Sigmoid colon (tissue), 7 donors: Measurements from ENCODE around the gene TMEM219. TPM values are rescaled to one million over a fixed set of nuclear protein-coding genes. Genes with fewer than 3 reads are reported as not detected.

Experiments
- DNase-seq: peaks from one replicate; pipeline ENCODE4 v3.0.0-alpha.2; 2019
- H3K27ac ChIP-seq, 4 donors: fragments of 200-600 bp; sonication (generic); one replicate each; pipeline ENCODE4 v1.5.1; 2016 to 2019; ENCODE audit warnings: mild to moderate bottlenecking in 1 of 4
- H3K27me3 ChIP-seq, 3 donors: fragments of 200-600 bp; sonication (generic); one replicate each; pipeline ENCODE4 v1.5.1; 2019; ENCODE audit warnings: mild to moderate bottlenecking in 1 of 3
- H3K36me3 ChIP-seq, 4 donors: fragments of 200-600 bp; sonication (generic); one replicate each; pipeline ENCODE4 v1.5.1; 2016 to 2019
- H3K4me1 ChIP-seq, 4 donors: fragments of 200-600 bp; sonication (generic); one replicate each; pipeline ENCODE4 v1.5.1; 2017 to 2019
- H3K4me3 ChIP-seq, 4 donors: fragments of 200-600 bp; sonication (generic); one replicate each; pipeline ENCODE4 v1.5.1; 2017 to 2019; ENCODE audit warnings: mild to moderate bottlenecking in 2 of 4, moderate library complexity in 1 of 4
- H3K9me3 ChIP-seq, 4 donors: fragments of 200-600 bp in 3 of 4; sonication (generic) in 3 of 4; one replicate each; pipeline versions ENCODE4 v1.5.1 to v1.6.1; 2013 to 2019
- EP300 ChIP-seq, 4 donors: sonication (generic); formaldehyde crosslinking; IDR thresholded peaks; one replicate each; pipeline ENCODE4 v1.6.1; 2017; ENCODE audit warnings: antibody characterized with exemption in 4 of 4
- POLR2A ChIP-seq, 2 donors: fragments of 450-650 bp; IDR thresholded peaks; one replicate each; pipeline ENCODE4 v1.6.1; 2016; ENCODE audit warnings: antibody characterized with exemption in 2 of 2, mild to moderate bottlenecking in 2 of 2, moderate library complexity in 2 of 2
- POLR2AphosphoS5 ChIP-seq, 4 donors: sonication (generic); formaldehyde crosslinking; IDR thresholded peaks; one replicate each; pipeline ENCODE4 v1.6.1; 2017; ENCODE audit warnings: antibody characterized with exemption in 4 of 4
- WGBS, 2 donors: extraction: QIAGEN DNeasy Blood & Tissue Kit; methylation state at CpG; one replicate each; pipeline ENCODE4 v1.1.7; 2013; 5-methylcytosine and 5-hydroxymethylcytosine counted together
- intact Hi-C: fragments of 100-400 bp; cut with DNase I; formaldehyde crosslinking; loops from one replicate; pipeline ENCODE4 v1.15.1; 2023
- polyA plus RNA-seq, 3 donors: library from polyadenylated mRNA; stranded (reverse); fragments of 200-250 nt; gene quantifications; one replicate each; pipeline ENCODE4 v1.2.3, GENCODE V29; 2013
- total RNA-seq, 4 donors: library from RNA; depleted of rRNA; stranded (reverse); fragments of >200 nt; gene quantifications; one replicate each; pipeline ENCODE4 v1.1.0, GENCODE V29; 2016
- TF ChIP-seq, protein P1 (sequence below), 4 experiments: fragments of 450-650 bp in 3 of 4; fragments of 200-600 bp in 1 of 4; IDR thresholded peaks; one replicate each; pipeline ENCODE4 v1.5.1; 2016 to 2019; ENCODE audit warnings: antibody characterized with exemption in 4 of 4, mild to moderate bottlenecking in 3 of 4, moderate library complexity in 2 of 4
- donor health status: healthy with polysubstance abuse.
- donor health status: Bipolar disorder and iron deficiency.
- donor health status: healthy.

TMEM219 gene
- total and polyA plus RNA-seq, 7 donors: 103 to 314 (median 136) TPM

DNA sequence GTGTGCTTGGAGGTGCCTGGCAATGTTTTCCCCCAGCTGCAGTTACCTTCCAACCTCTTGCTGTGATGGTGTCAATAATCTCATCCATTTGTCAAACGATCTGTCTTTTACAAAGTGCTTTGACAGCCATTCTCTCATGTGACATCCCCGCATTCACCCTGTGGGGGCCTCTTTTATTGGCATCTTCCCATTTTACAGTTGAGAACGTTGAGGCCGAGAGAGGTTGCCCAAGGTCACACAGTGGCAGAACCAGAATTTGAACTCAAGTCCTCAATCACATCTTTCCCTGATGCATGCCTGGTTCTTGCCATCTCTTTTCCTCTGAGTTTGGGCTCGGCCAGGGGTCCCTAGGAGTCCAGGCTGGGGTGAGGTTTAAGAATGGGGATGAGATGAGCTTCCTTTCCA lies 13.3 kb downstream of the TMEM219 start:
- intact Hi-C loops: no loop called here
- 67% methylated on average over 5 of the region's 5 CpGs for WGBS, 2 donors
- H3K36me3 ChIP-seq: peaks cover 18 to 41% (median 26%) of the 10 kb centered on the region in 4 donors
- TF ChIP-seq POLR2AphosphoS5 (IDR thresholded peaks at IDR 0.05): no peak
- TF ChIP-seq POLR2A (IDR thresholded peaks at IDR 0.05): no peak
- TF ChIP-seq EP300 (IDR thresholded peaks at IDR 0.05): no peak
- TF ChIP-seq, protein P1, sequence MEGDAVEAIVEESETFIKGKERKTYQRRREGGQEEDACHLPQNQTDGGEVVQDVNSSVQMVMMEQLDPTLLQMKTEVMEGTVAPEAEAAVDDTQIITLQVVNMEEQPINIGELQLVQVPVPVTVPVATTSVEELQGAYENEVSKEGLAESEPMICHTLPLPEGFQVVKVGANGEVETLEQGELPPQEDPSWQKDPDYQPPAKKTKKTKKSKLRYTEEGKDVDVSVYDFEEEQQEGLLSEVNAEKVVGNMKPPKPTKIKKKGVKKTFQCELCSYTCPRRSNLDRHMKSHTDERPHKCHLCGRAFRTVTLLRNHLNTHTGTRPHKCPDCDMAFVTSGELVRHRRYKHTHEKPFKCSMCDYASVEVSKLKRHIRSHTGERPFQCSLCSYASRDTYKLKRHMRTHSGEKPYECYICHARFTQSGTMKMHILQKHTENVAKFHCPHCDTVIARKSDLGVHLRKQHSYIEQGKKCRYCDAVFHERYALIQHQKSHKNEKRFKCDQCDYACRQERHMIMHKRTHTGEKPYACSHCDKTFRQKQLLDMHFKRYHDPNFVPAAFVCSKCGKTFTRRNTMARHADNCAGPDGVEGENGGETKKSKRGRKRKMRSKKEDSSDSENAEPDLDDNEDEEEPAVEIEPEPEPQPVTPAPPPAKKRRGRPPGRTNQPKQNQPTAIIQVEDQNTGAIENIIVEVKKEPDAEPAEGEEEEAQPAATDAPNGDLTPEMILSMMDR (IDR thresholded peaks at IDR 0.05): no peak
- no peak for DNase-seq
- H3K9me3 ChIP-seq: no peaks in the 10 kb centered on the region
- peaks cover 0 to 35% (median 32%) of the 10 kb centered on the region in 4 donors for H3K4me1 ChIP-seq
- H3K27ac ChIP-seq: peak overlapping the region; percentile 21 to 93 (median 92)
- no peaks in the 10 kb centered on the region for H3K27me3 ChIP-seq
- peak overlapping the region; percentile 81 to 86 (median 84) for H3K4me3 ChIP-seq

DNA sequence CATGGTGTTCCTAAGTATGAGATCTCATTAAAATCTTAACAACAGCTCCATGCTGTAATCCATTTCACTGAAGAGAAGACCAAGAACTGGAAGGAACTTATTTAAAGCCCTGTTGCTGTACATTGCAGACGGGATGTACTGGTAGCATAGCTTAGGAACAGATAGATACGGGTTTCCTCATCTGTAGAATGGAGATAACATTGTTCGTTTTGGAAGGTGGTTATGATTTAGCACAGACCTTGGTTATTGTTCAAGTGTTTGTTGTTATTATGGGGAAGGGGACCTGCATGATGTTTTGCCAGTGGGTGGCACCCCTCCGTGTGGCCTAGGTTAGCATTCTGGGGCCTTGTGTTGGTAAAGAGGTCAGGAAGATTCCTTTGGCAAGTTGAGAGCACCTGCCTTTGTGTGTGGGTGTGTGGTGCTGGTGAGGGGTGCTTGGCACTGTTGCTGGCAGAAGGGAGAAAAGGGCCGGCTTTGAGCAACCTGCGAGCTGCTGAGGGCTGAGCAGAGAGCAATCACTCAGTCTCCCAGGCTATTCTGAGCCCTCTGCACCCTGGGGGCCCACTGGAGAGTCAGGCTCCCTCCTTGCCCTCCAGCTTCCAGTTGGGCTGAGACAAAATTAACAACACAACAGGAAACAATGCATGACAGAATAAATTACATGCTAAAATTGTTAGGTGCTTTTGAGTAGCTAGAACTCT lies 14.1 kb downstream of the TMEM219 start:
- Histone ChIP-seq H3K27ac (peak overlapping the region; percentile 1 to 93 (median 56)), H3K4me3 (peak overlapping the region in 2 of 4 donors; percentile 82 to 86), H3K4me1 (peaks cover 0 to 35% (median 32%) of the 10 kb centered on the region in 4 donors), H3K9me3 (no peaks in the 10 kb centered on the region), H3K36me3 (peaks cover 18 to 44% (median 34%) of the 10 kb centered on the region in 4 donors), H3K27me3 (no peaks in the 10 kb centered on the region)
- intact Hi-C loops: no loop called here
- TF ChIP-seq POLR2A (IDR thresholded peaks at IDR 0.05) (no peak), EP300 (IDR thresholded peaks at IDR 0.05) (no peak), POLR2AphosphoS5 (IDR thresholded peaks at IDR 0.05) (no peak)
- TF ChIP-seq, protein P1 (IDR thresholded peaks at IDR 0.05): no peak
- WGBS, 2 donors: 26 to 30% methylated on average over 6 of the region's 6 CpGs
- no peak for DNase-seq

DNA sequence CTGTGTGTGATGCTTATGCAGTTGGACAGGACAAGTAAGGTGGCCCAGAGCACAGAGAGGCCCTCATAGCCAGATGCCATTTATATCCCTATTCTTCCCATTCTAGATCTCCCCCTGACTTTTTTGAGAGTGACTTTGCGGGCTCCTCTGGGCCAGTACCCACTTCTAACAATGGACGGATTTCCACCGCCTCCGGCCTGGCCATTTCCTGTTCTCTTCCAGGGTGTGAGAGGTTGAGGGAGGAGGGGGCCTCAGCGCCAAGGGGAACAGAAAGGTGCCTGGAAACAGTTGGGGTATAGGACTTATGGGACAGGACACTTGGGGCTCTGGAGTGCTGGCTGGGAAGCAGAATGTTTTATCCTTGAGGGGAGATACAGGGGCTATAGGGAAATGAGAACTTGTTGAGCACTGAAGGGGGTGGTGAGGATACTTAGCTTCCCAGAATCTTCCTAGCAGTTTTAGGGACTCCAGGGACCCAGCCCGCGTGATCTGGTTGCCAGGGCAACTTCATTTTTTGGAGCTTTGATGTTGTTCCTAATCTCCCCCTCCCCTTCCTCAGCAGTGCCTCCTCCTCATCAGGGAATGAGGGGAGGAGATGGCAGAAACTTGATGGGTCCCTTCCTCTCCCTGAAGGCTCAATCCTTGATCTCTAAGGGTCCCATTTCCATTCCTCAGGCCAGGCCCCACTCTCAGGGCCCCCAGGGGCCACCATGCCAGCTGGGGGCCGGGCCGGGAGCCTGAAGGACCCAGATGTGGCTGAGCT lies 15.4 kb downstream of the TMEM219 start:
- WGBS, 2 donors: 89 to 95% methylated on average over 9 of the region's 9 CpGs
- peaks cover 0 to 35% (median 32%) of the 10 kb centered on the region in 4 donors for H3K4me1 ChIP-seq
- no peaks in the 10 kb centered on the region for H3K27me3 ChIP-seq
- intact Hi-C loops: no loop called here
- H3K9me3 ChIP-seq: no peaks in the 10 kb centered on the region
- no peak for DNase-seq
- H3K27ac ChIP-seq: peak overlapping the region; percentile 1 to 92 (median 27)
- H3K4me3 ChIP-seq: no peak overlapping the region
- peaks cover 25 to 47% (median 44%) of the 10 kb centered on the region in 4 donors for H3K36me3 ChIP-seq
- TF ChIP-seq POLR2A (IDR thresholded peaks at IDR 0.05): no peak
- no peak for TF ChIP-seq POLR2AphosphoS5 (IDR thresholded peaks at IDR 0.05)
- TF ChIP-seq, protein P1 (IDR thresholded peaks at IDR 0.05): no peak

DNA sequence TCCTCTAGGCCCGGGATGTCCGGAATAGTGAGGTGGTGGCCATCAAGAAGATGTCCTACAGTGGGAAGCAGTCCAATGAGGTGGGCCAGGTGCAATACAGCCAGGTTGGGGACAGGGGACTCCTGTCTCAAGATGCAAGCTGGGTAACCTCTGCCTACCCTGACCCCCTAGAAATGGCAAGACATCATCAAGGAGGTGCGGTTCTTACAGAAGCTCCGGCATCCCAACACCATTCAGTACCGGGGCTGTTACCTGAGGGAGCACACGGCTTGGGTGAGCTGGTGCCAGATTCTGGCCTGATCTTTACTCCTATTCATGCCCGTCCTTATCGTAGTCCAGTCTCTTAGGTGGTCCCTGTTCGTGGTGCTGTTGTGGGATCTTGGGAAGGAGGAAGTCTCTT lies 16.2 kb downstream of the TMEM219 start:
- H3K4me3 ChIP-seq: no peak overlapping the region
- no peak for TF ChIP-seq POLR2AphosphoS5 (IDR thresholded peaks at IDR 0.05)
- TF ChIP-seq, protein P1 (IDR thresholded peaks at IDR 0.05): no peak
- TF ChIP-seq POLR2A (IDR thresholded peaks at IDR 0.05): no peak
- TF ChIP-seq EP300 (IDR thresholded peaks at IDR 0.05): no peak
- DNase-seq: no peak
- peaks cover 0 to 35% (median 31%) of the 10 kb centered on the region in 4 donors for H3K4me1 ChIP-seq
- 96% methylated on average over 9 of the region's 9 CpGs for WGBS, 2 donors
- intact Hi-C loops: no loop called here
- H3K27me3 ChIP-seq: no peaks in the 10 kb centered on the region
- peaks cover 31 to 55% (median 51%) of the 10 kb centered on the region in 4 donors for H3K36me3 ChIP-seq
- no peaks in the 10 kb centered on the region for H3K9me3 ChIP-seq
- peak overlapping the region in 1 of 4 donors; percentile 34 for H3K27ac ChIP-seq
